ENCODE data around the gene LUM.

DNA sequence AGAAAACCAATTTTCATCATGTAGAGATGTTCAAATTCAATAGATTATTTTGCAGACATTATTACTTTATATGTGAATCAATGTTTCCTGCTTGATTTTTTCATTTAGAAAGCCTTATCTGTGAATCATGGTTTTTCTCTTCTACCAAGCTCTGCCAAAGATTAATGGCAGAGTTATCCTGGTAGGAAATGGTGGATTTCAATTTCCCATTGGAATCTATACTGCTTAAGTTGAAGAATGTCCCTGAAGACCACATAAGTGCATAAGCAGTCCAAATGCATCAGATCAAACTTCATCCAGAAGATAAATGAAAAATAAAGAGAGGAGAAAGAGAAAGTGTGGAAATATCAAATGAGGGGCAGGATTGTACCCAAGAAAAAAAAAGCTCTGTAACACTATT is 5.0 kb downstream of the LUM start:
- TF ChIP-seq CHD2 (IDR thresholded peaks at IDR 0.05; ENCODE audit: low read length, partially characterized antibody) (no peak), POLR2AphosphoS5 (IDR thresholded peaks at IDR 0.05; ENCODE audit: low read depth, low read length) (no peak), RFX5 (IDR thresholded peaks at IDR 0.05; ENCODE audit: low read length) (no peak), MXI1 (IDR thresholded peaks at IDR 0.05; ENCODE audit: low read depth, low read length) (no peak), TCF12 (IDR thresholded peaks at IDR 0.05) (peak; percentile 28; the same call in 1 of the 2 replicates), REST (IDR thresholded peaks at IDR 0.05; ENCODE audit: low read depth, low read length) (no peak), SIN3A (IDR thresholded peaks at IDR 0.05; ENCODE audit: borderline replicate concordance, low read depth, low read length) (no peak), ELF1 (IDR thresholded peaks at IDR 0.05) (no peak), USF2 (IDR thresholded peaks at IDR 0.05; ENCODE audit: borderline replicate concordance, low read depth, low read length) (no peak), TEAD4 (IDR thresholded peaks at IDR 0.05; ENCODE audit: borderline replicate concordance, insufficient read depth) (peak; percentile 52; the same call in 1 of the 2 replicates), EP300 (IDR thresholded peaks at IDR 0.05; ENCODE audit: borderline replicate concordance in 1 of 2, low read depth in 1 of 2, low read length in 1 of 2) (peak in 1 of 2 experiments; percentile 41; a peak in 1 of 4 replicates)
- TF ChIP-seq, protein P1, sequence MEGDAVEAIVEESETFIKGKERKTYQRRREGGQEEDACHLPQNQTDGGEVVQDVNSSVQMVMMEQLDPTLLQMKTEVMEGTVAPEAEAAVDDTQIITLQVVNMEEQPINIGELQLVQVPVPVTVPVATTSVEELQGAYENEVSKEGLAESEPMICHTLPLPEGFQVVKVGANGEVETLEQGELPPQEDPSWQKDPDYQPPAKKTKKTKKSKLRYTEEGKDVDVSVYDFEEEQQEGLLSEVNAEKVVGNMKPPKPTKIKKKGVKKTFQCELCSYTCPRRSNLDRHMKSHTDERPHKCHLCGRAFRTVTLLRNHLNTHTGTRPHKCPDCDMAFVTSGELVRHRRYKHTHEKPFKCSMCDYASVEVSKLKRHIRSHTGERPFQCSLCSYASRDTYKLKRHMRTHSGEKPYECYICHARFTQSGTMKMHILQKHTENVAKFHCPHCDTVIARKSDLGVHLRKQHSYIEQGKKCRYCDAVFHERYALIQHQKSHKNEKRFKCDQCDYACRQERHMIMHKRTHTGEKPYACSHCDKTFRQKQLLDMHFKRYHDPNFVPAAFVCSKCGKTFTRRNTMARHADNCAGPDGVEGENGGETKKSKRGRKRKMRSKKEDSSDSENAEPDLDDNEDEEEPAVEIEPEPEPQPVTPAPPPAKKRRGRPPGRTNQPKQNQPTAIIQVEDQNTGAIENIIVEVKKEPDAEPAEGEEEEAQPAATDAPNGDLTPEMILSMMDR (IDR thresholded peaks at IDR 0.05) = no peak
